Stimulated activated CD4-positive, alpha-beta T cell treated with anti-CD3 and anti-CD28 coated beads, TNF-alpha, amount 100 ng/mL, for 4 hours (primary cell): ENCODE results near the gene RPS6KA2.
A peak's percentile ranks its signal among the peaks of the same experiment; 100 is the strongest.

Source experiments
- DNase-seq, 3 experiments: peaks; one replicate each; pipeline ENCODE4 v3.0.0-alpha.2; 2020; ENCODE audit warnings: low read depth in 3 of 3

Gene RPS6KA2

DNA sequence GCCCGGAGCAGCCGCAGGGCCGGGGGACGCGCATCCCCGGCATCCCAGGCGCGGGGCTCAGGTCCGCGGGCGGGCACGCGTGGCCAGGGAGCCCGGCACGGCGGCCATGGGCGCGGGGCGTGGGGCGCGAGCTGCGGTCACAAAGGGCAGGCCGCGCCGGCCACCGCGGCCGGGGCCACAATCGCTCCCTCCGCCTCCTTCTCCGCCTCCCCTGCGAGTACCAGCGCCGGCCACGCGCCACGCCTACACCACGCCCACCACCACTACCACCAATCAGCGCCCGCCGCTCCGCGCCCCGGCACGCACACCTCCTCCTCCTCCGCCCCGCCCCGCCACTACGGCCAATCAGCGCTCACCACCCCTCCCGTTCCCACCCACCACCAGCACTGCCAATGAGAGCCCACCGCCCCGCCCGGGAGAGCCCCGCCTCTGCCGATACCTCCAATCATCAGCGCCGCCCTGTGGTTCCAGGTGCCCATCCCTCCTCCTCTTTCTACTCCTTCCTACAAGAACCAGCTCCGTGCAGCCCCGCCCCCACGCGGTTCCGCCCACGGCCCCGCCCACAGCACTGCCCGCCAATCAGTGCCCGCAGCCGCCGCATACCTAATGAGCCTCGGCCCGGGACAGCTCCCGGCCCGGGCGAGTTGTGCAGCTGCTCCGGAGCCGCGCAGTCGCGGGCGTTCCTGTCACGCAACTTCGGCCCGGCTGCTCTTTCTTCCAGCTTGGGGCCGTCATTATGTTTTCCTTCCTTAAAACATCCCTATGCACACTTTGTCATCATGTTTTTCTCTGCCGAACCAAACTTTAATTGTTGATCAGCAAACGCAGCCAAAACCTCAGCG is at the start of gene RPS6KA2:
TSS of gene RPS6KA2 (minus strand) at position 219 of the 842 bp plus-strand sequence. CDS start 232 bp downstream, outside the sequence.
- peak; percentile 99 to 100 (median 100) for DNase-seq

DNA sequence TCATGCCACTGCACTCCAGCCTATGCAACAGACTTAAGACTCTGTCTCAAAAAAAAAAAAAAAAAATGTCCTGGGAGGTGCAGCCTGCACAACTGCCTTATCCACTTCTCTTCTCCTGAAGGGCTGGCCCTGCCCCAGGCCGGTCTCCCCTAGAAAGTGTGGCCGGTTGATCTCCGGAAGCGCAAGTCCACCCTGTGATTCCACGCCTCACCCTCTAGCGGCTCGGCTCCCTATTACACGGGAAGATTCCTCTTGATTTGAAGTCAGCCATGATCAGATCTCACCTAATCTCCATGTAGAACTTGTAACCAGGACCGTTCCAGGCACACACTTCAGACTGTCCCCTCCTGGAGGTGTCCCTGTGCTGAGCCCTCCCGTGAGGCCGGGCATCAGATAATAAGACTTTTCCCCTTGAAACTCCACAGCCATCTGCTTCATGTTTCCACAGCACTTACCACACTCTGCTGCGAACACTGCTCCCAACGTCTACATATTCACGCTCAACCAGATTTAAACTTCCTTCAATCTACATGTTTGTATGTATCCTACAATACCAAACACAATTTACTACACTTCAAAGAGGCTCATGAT is 49.3 kb upstream of the RPS6KA2 start:
- DNase-seq, result no peak

DNA sequence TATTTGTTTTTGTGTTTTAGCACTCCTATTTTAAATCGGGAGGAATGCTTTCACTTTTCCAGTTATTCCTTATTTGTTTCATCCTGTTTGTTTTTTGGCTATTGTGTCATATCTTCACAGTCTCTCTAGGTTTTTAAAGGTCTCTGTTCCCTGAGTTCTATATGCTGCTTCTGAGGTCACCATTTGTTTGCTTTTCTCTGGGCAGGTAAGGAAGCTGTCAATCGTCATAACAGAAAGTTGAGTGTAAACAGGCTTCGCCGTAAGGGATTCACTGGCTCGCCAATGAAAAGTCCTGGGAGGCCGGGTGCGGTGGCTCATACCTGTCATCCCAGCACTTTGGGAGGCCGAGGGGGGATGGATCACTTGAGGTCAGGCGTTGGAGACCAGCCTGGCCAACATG is 48.7 kb upstream of the RPS6KA2 start:
- DNase-seq, result no peak

DNA sequence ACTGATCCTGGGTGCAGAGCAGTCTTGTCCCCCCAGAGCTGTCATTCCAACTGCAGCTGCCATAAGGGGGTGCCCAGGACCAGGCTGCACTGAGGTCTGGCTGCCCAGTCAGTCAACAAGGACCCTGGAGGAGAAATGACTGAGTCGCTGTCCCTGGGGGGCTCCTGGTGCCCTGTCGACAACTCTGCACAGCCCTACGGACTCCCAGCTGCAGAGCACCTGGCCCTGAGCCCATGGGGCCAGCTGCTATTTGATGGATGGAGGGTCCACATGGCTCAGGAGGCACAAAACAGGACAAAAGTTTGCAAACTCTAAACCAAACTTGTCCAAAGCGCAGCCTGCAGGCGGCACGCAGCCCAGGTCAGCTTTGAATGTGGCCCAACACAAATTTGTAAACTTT is 46.3 kb upstream of the RPS6KA2 start:
- no peak for DNase-seq

DNA sequence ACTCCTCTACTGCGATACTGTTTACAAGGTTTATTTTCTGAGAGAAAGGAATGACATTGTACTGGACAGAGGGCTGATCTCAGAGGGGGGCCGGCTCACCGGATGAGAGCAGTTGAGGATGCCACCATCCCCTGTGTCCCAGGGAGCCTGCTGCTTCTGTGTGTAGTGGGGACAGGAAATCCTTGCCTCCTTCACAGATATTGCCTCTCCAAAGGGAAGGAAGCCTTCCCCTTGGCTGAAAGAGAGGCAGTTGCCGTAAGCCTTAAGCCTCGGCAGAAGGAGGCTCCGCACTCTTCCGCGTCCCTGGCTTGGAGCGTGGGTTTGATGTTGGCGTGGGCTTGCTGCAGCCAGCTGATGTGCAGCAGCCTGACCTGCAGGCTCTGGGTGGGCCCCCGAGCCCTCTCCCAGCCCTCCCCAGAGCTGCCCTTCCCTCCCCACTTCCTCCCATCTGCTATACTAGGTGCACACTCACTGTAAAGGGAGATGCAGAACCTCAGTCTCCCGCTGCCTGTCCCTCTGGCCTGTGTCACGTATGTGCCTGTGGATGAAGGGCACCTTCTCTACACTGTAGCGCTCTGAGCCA is 45.7 kb upstream of the RPS6KA2 start:
- DNase-seq, result no peak

DNA sequence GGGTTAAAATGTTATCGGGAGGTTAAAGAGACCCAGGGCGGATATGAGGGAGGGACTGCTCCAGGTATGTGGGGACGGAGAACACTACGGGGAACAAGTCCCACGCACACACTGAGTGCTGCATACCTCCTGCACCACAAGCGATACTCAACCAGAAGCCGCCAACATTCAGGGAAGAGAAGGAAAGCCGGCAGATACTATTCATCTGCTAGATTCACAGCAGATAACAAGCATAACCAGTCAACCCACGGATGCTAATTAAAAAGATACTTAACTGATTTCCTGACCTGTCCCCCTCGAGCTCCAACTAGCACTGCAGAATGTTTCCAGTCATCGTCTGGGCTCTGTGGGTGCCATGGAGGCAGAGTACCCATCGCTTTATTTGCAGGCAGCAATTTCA is 45.1 kb upstream of the RPS6KA2 start:
- DNase-seq, result no peak

DNA sequence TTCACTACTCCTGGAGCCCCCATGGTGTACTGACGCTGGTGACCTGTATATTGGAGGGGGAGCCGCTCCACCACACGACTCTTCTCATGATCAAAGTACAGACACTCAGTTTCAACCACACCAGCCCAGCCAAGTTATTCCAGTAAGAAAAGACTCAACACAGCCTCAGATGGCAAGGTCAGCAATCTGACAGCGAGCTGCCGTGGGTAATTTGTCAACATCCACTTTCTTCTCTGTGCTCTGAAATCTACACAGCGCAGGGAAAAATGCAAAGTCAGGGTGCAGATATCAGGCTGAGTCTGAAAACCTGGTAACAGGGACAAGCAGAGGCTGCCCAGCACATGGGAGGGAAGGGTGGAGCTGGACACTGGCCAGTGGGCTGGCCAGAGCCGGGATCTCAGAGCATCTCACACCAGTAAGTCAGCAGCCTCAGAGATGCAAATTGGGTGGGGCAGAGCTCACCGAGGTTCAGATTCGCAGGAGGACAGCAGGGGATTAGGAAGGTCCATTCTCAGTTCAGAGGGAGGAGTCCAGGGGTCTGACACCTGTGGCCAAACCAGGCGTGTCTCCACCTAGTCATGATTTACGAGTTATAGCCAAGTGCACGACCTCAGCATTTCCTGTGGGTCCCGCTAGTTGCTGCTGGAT is 44.5 kb upstream of the RPS6KA2 start:
- no peak for DNase-seq

DNA sequence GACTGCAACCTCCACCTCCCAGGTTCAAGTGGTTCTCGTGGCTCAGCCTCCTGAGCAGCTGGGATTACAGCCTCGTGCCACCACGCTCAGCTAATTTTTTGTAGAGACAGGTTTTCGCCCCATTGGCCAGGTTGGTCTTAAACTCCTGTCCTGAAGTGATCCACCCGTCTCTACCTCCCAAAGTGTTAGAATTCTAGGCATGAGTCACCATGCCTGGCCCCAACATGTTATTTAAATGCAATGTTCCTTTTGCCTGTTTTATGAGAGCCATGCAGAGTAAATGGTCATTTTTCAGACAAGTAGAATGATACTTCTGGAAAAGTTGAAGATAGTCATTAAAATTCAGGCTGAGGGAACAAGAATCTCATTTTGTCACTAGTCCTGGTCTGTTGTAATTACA is 43.8 kb upstream of the RPS6KA2 start:
- no peak for DNase-seq

DNA sequence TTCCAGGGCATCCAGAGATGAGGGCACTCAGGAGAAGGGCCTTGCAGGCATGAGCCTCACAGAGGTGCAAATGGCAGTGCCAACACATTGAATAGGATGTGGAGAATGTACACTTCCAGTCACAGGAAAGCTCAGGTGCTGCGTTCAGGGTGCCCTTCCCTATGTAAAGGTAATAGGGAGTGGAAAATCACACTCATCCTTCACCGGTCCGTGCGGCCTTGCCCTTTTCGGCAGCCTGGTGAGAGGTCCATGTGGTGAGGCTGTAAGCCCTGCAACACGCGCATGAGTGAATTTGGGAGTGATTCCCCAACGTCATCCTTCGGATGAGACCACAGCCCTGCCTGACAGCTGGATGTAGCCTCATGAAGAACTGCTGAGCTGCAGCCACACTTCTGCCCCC is 43.0 kb upstream of the RPS6KA2 start:
- DNase-seq, result no peak

DNA sequence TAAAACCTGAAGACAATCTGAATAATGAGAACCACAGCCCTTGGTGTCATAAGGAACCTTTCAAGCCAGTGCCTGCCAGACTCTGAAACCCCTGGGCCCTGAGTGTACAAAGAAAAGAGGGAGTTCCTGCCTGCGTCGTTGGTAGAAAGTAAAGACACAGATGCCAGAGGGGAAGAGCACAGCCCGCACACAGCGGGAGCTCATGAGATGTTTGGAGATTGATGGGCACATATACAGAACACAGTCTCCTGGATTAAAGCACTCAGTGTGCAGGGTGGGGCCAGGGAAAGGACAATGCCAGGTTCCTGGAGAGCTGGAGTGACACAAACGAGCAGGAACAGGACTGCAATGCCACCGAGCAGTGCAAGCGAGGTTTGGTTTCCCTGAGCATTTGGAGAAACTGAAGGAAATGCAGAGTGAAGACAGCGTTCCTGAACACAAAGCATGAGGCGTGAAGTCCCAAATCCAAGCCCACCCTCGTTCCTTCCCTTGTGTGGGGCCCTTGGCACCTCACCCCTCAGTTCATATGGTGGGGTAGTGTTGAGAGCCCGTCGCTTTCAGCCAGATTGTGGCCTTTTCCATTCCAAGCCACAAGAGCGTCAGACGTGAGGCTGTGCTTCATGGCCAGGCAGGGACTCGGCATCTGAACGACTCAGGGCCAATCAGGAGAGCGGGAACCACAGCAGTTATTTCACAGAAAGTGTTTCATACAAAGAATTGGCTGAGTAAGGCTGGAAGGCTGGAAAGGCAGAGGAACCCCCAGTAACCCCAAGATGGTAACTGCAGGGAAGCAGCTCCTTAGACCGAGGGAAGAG is 41.0 kb upstream of the RPS6KA2 start:
- no peak for DNase-seq

DNA sequence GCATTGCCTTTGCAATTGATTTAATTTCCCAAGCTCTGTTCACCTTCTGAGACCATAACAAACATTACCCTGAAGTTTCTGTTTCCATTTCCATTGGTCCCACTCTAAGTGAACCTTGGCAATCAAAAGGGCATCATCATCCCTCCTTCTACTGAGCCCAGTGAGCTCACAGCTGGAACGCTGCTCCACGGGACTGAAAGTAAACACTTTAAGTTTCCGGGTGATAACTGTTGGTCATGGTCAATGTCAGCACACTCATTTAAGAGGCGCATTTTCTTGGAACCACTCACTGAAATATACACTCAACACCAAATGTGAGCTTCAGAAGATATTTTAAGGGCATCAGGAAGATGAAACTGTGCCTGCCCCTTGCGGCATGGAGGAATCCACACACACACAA is 37.1 kb upstream of the RPS6KA2 start:
- no peak for DNase-seq

DNA sequence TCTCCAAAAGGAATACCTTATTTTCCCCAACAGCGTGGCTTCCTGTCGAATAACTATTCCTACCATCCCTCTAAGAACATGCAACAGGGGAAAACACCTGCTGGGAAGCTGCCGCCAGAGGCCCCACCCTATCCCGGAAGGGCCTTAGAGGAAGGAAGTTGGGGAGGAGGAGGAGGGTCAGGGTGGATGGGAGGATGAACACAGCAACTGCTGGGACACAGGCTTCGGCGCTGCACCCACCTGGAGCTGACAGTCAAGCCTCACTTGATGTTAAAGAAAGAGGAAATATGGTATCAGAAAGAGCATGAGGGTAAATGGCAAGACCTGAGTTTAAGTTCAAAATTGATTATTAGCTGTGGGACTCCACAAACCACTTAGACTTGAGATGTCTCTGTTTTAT is 36.5 kb upstream of the RPS6KA2 start:
- DNase-seq, result no peak

DNA sequence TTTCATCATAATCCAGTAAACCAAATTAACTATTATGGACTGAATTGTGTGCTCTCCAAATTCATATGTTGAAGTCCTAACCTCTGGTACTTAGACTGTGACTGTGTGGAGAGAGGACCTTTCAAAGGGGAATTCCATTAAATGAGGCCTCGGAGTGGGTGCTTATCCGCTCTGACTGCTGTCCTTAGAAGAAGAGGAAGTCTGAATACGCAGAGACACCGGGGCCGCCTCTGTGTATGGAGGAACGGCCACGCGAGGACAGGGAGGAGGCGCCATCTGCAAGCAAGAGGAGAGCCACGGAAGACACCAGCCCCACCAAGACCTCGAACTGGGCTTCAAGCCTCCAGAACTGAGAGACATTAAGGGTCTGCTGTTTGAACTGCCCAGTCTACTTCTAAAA is 35.6 kb upstream of the RPS6KA2 start:
- DNase-seq, result no peak

DNA sequence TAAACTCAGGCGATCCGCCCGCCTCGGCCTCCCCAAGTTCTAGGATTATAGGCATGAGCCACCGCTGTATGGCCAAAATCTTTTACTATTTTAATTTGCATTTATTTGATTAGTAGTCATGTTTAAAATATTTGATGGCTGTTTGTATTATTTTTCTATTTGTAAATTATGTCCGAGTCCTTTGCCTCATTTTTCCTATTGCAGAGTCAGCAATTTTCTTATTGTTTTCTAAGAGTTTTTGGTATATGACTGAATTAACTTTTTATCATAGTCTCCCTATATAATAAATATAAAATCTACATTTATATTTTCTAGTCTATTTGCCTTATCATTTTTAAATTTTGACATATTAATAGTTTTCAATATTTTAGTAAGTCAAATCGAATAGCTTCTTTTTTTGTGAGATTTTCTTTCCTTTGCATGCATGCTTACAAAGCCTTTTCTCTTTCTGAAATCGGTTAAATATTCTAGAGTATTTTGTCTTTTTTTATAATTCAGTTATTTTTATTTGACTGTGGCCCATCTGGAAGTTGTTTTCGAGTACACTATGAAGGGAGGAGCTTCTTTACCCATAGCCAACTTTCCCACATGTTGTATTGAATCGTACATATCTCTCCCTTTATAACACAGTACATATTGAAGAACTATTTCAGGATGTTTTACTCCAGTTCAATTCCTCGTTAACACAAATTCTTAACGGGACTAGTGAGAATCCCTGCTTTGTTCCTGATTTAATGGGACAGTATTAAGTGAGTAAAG is 34.5 kb upstream of the RPS6KA2 start:
- no peak for DNase-seq

DNA sequence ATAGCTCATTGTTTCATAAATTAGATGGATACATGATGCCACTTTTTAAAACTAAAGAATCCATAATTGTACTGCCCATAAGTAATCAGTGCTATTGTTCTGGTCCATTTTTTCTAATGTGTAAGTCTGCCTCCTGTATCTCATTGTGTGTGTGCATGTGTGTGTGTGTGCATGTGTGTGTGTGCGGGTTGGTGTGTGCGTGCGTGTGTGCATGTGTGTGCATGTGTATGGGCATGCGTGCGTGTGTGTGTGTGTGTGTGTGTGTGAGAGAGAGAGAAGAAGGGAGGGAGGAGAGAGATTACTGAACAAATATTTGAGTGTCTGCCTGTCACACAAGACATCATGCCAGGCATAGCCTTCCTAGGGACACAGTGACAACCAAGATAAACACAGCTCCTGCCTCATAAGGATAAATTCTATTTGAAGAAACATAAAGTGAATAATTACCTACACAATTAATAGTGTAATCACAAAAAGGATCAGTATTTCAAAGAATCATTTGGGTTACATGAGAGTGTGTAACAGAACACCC is 33.2 kb upstream of the RPS6KA2 start:
- DNase-seq, result no peak

DNA sequence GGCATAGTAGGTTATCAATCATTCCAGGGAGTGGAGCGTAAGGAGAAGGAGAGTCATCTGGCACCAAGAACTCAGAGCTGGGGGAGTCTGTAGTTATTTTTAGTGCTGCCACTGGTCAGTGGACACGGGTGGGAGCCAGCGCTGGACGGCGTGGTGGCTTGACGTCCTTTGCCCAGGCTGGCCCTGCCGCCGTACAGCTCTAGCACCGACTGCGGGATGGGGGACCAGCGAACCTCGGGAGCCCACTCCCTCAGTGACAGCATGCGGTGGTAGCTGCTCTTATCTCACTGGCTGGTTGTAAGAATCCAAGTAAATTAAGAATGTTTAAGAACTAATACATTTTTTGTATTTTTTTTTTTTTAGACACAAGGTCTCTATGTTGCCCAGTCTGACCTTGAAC is 32.5 kb upstream of the RPS6KA2 start:
- no peak for DNase-seq

DNA sequence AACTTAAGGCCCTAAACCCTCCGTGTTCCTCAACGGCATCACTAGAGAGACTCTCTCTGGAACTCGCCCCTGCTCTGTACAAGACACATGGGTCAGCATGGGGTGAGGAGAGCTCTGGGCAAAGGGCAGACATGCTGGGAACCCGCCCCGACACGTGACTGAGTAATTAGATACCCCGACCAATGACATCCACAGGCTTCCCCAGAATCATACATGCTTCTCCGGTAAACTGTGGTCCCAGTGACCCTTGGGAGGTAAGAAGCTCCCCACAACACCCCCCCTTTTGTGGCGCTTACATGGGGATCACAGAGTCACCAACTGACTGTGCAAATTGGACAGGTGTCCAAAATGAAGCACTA is 31.7 kb upstream of the RPS6KA2 start:
- no peak for DNase-seq

DNA sequence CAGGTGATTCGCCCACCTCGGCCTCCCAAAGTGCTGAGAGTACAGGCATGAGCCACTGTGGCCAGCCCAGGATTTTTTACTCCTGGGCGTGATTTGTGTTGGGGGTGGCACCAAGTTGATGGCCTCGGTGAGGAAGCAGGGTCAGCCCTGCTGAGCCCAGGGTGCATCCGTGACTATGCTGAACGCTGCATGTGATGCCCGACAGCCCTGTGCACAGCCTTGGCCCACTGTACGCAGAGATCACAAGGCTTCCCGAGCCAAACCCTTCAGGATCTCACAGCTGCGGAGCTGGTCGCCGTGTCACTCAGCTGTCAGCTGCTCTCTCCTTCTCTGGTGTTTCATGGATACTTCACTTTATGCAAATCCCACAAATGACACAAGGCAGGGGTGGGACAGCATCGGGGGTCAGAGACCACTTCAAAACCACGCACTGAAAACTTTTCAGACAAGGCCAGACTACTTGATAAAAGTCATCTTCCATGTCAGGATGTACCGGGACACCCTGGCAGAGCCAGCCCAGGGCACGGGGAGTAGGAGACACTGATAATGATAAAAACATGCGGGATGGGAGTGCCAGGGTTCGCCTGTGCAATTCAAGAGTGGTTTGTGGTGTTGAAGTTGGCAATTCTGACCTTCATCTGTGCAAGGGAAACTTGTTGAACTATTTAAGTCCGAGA is 31.2 kb upstream of the RPS6KA2 start:
- DNase-seq, result no peak

DNA sequence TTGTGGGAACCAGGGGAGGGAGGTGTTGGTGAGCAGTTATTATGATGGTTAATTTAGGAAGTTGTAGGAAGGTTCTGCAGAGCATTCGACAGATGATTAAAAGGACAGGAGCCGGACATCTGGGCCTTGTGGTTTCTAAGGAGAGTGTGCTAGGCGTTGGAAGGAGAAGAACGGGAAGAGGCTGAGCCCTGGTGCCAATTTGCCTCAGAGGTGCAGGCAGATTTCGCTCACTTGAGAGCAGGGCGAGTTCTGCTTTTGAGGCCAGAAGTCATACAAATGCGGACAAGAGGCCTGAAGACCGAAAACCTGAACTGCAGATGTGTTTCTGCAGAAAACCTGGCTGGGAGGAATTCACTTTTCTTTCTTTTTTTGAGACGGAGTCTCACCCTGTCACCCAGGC is 30.5 kb upstream of the RPS6KA2 start:
- no peak for DNase-seq
